K562 (cell line): ENCODE results near the gene MGST1. TPM values are rescaled to one million over a fixed set of nuclear protein-coding genes. Genes with fewer than 3 reads are reported as not detected.

Experiments used
- CEBPG ChIP-seq, 3 experiments: fragments of 200-800 bp in 1 of 3; sonication (Bioruptor generic) in 1 of 3; sonication (generic) in 1 of 3; formaldehyde crosslinking in 1 of 3; IDR thresholded peaks in 2 of 3; conservative IDR thresholded peaks in 1 of 3; 2 replicates each; pipeline versions ENCODE4 v1.6.1 to v1.8.0; 2016 to 2022; ENCODE audit warnings: missing compliant biosample characterization in 2 of 3, missing genetic modification characterization in 2 of 3, mild to moderate bottlenecking in 1 of 3, missing genetic modification reagents in 1 of 3
- MGA ChIP-seq: fragments of 450-650 bp; IDR thresholded peaks from 2 replicates; pipeline ENCODE4 v1.6.1; 2016; ENCODE audit warnings: mild to moderate bottlenecking, moderate library complexity
- TFAP4 ChIP-seq: sonication (generic); formaldehyde crosslinking; IDR thresholded peaks from 2 replicates; pipeline ENCODE4 v1.8.0; 2022; ENCODE audit warnings: missing genetic modification reagents, mild to moderate bottlenecking, moderate library complexity, borderline replicate concordance
- polyA plus RNA-seq, 8 experiments: library from polyadenylated mRNA; depleted of rRNA in 4 of 8; stranded (reverse) in 5 of 8; unstranded in 3 of 8; fragments of >200 nt; fragmentation: Nextera tagmentation in 2 of 8; fragmentation: Illumina TruSeq in 1 of 8; extraction: Ambion mirVana in 2 of 8; extraction: Trizol in 1 of 8; gene quantifications; 2 replicates each; pipeline versions ENCODE4 v1.2.1 to v1.2.3, GENCODE V29; 2011 to 2014; ENCODE audit warnings: inconsistent platforms in 1 of 8, missing spikeins in 1 of 8
- total RNA-seq, 7 experiments: library from RNA; depleted of rRNA in 6 of 7; stranded (reverse); fragments of >200 nt in 6 of 7; fragmentation: Illumina TruSeq in 2 of 7; extraction: Trizol in 2 of 7; gene quantifications; 2 replicates each; pipeline versions ENCODE4 v1.2.1 to v1.2.3, GENCODE V29; 2011 to 2021; ENCODE audit warnings: low replicate concordance in 1 of 7
- TF ChIP-seq, protein P1 (sequence below), 2 experiments: fragments of 250-450 bp in 1 of 2; fragments of 450-650 bp in 1 of 2; sonication (Bioruptor Pico) in 1 of 2; IDR thresholded peaks; 2 replicates each; pipeline versions ENCODE4 v1.6.1 to v1.8.0; 2016 to 2021; ENCODE audit warnings: mild to moderate bottlenecking in 2 of 2, moderate library complexity in 2 of 2, missing compliant biosample characterization in 1 of 2, missing genetic modification characterization in 1 of 2

Gene MGST1
- total and polyA plus RNA-seq, 9 of the 15 experiments (the other 6 are each of a cell fraction or from before 2014, with no cell fraction given), result 12.1 to 190 (median 73.3) TPM

- TF ChIP-seq TFAP4 (CRISPR knock-in tag) (no peak), MGA (no peak), CEBPG (CRISPR knock-in tag; IDR thresholded peaks at IDR 0.05) (no peak), CEBPG (tag; conservative IDR thresholded peaks at IDR 0.05 in 1 of 2, IDR thresholded peaks at IDR 0.05 in 1 of 2) (no peak)
- TF ChIP-seq, protein P1, sequence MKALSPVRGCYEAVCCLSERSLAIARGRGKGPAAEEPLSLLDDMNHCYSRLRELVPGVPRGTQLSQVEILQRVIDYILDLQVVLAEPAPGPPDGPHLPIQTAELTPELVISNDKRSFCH (CRISPR knock-in tag; IDR thresholded peaks at IDR 0.05), result no peak
- TF ChIP-seq, protein P1 (tag; IDR thresholded peaks at IDR 0.05), result no peak
- TF ChIP-seq, all 486 proteins: peak for 0
Measured at GRCh38 chr12:16299403-16299802, 48.0 kb upstream of the MGST1 start (continued).
